Mesodermal cell (in vitro differentiated cells): ENCODE results near the gene C17orf67.

Source experiments
- H3K27ac ChIP-seq: 2 replicates; pipeline ENCODE4 v1.7.0; 2013; ENCODE audit warnings: mild to moderate bottlenecking, low read depth, low read length, moderate library complexity; ENCODE audit not compliant: severe bottlenecking
- H3K36me3 ChIP-seq: 2 replicates; pipeline ENCODE4 v1.7.1; 2013; ENCODE audit warnings: mild to moderate bottlenecking, low read length, moderate library complexity; ENCODE audit not compliant: control insufficient read depth, insufficient read depth
- H3K4me1 ChIP-seq: one replicate; pipeline ENCODE4 v1.7.1; 2013; ENCODE audit warnings: mild to moderate bottlenecking, low read length; ENCODE audit not compliant: insufficient read depth, control insufficient read depth, poor library complexity, severe bottlenecking
- H3K4me3 ChIP-seq: 2 replicates; pipeline ENCODE4 v1.7.0; 2013; ENCODE audit warnings: low read length, control low read depth, mild to moderate bottlenecking; ENCODE audit not compliant: insufficient read depth, poor library complexity, severe bottlenecking; ENCODE audit errors: extremely low read depth
- H3K9me3 ChIP-seq: 2 replicates; pipeline ENCODE4 v1.7.1; 2013; ENCODE audit warnings: mild to moderate bottlenecking, low read length, moderate library complexity; ENCODE audit not compliant: control insufficient read depth
- WGBS, 2 experiments: methylation state at CpG; one replicate each; pipeline ENCODE4 v1.1.5; 2013; ENCODE audit warnings: missing lambda C conversion rate in 2 of 2; ENCODE audit not compliant: insufficient coverage in 2 of 2; 5-methylcytosine and 5-hydroxymethylcytosine counted together

Gene C17orf67

GRCh38 chr17:56809106-56809819 lies 24.5 kb downstream of the C17orf67 start:
- 84% methylated on average over 7 to 9 of the region's 9 CpGs for WGBS, 2 experiments
- H3K27ac ChIP-seq, result no peak overlapping the region
- H3K36me3 ChIP-seq, result no peaks in the 10 kb centered on the region
- no peaks in the 10 kb centered on the region for H3K4me1 ChIP-seq
- H3K4me3 ChIP-seq, result no peak overlapping the region
- no peaks in the 10 kb centered on the region for H3K9me3 ChIP-seq

- no peaks in the 10 kb centered on the region for H3K4me1 ChIP-seq
- no peak overlapping the region for H3K4me3 ChIP-seq
- WGBS, 2 experiments, result 92 to 100% methylated on average over 2 to 3 of the region's 3 CpGs
- no peak overlapping the region for H3K27ac ChIP-seq
- no peaks in the 10 kb centered on the region for H3K36me3 ChIP-seq
- H3K9me3 ChIP-seq, result no peaks in the 10 kb centered on the region
These were observed 25.2 kb downstream of the C17orf67 start for GRCh38 chr17:56808503-56808902.

- WGBS, 2 experiments, result 86 to 100% methylated on average over 1 of the region's 3 CpGs
These were observed 26.0 kb downstream of the C17orf67 start for GRCh38 chr17:56807723-56808122.

GRCh38 chr17:56806949-56807348 lies 26.8 kb downstream of the C17orf67 start:
- no peak overlapping the region for H3K4me3 ChIP-seq
- H3K36me3 ChIP-seq, result no peaks in the 10 kb centered on the region
- 88 to 90% methylated on average over 4 of the region's 4 CpGs for WGBS, 2 experiments
- H3K4me1 ChIP-seq, result no peaks in the 10 kb centered on the region
- no peak overlapping the region for H3K27ac ChIP-seq
- H3K9me3 ChIP-seq, result no peaks in the 10 kb centered on the region

More at GRCh38 chr17:56807723-56808122, 26.0 kb downstream of the C17orf67 start:
- Histone ChIP-seq H3K4me1 (no peaks in the 10 kb centered on the region), H3K4me3 (no peak overlapping the region), H3K9me3 (no peaks in the 10 kb centered on the region), H3K36me3 (no peaks in the 10 kb centered on the region), H3K27ac (no peak overlapping the region)

- H3K36me3 ChIP-seq, result no peaks in the 10 kb centered on the region
- no peak overlapping the region for H3K4me3 ChIP-seq
- WGBS, 2 experiments, result no CpG with 5 or more reads among the region's 3 CpGs
- H3K4me1 ChIP-seq, result no peaks in the 10 kb centered on the region
- no peaks in the 10 kb centered on the region for H3K9me3 ChIP-seq
- no peak overlapping the region for H3K27ac ChIP-seq
These were observed 29.3 kb downstream of the C17orf67 start for GRCh38 chr17:56804454-56804853.

- H3K9me3 ChIP-seq, result no peaks in the 10 kb centered on the region
- no peaks in the 10 kb centered on the region for H3K36me3 ChIP-seq
- no CpG with 5 or more reads among the region's 1 CpG for WGBS, 2 experiments
- no peak overlapping the region for H3K4me3 ChIP-seq
- H3K4me1 ChIP-seq, result no peaks in the 10 kb centered on the region
- no peak overlapping the region for H3K27ac ChIP-seq
These were observed 30.6 kb downstream of the C17orf67 start for GRCh38 chr17:56803071-56803470.

GRCh38 chr17:56801459-56802178 lies 32.1 kb downstream of the C17orf67 start:
- Histone ChIP-seq H3K4me1 (no peaks in the 10 kb centered on the region), H3K9me3 (no peaks in the 10 kb centered on the region), H3K27ac (no peak overlapping the region), H3K4me3 (no peak overlapping the region), H3K36me3 (no peaks in the 10 kb centered on the region)
- 83 to 100% methylated on average over 2 of the region's 4 CpGs for WGBS, 2 experiments

GRCh38 chr17:56798916-56799315 lies 34.8 kb downstream of the C17orf67 start:
- Histone ChIP-seq H3K4me3 (no peak overlapping the region), H3K36me3 (no peaks in the 10 kb centered on the region), H3K27ac (no peak overlapping the region), H3K4me1 (no peaks in the 10 kb centered on the region), H3K9me3 (no peaks in the 10 kb centered on the region)
- 13 to 14% methylated on average over 3 of the region's 4 CpGs for WGBS, 2 experiments

- H3K4me1 ChIP-seq, result no peaks in the 10 kb centered on the region
- no peak overlapping the region for H3K27ac ChIP-seq
- 92 to 98% methylated on average over 5 to 7 of the region's 8 CpGs for WGBS, 2 experiments
- no peaks in the 10 kb centered on the region for H3K9me3 ChIP-seq
- H3K36me3 ChIP-seq, result no peaks in the 10 kb centered on the region
- no peak overlapping the region for H3K4me3 ChIP-seq
These were observed 37.2 kb downstream of the C17orf67 start for GRCh38 chr17:56796536-56796935.

GRCh38 chr17:56795221-56795865 lies 38.4 kb downstream of the C17orf67 start:
- Histone ChIP-seq H3K4me1 (no peaks in the 10 kb centered on the region), H3K4me3 (no peak overlapping the region), H3K9me3 (no peaks in the 10 kb centered on the region), H3K27ac (no peak overlapping the region), H3K36me3 (no peaks in the 10 kb centered on the region)
- 83 to 95% methylated on average over 1 to 4 of the region's 5 CpGs for WGBS, 2 experiments
